Ureter (tissue), 1 donor: ENCODE data around the gene OR51B2. TPM values are rescaled to one million over a fixed set of nuclear protein-coding genes. Genes with fewer than 3 reads are reported as not detected.
"Not testable (repeated sequence)": the region's sequence is repeated elsewhere in the genome, so short reads cannot be mapped to it uniquely, and the experiment has no call there.

ENCODE experiments used
- DNase-seq: peaks from one replicate; pipeline ENCODE4 v3.0.0-alpha.2; 2020; ENCODE audit warnings: low spot score
- total RNA-seq: library from RNA; stranded (reverse); gene quantifications from one replicate; pipeline ENCODE4 v1.2.4, GENCODE V29; 2023
- donor health status: DM: yes; HTN: yes; CAD: no.

OR51B2 gene
- not detected for total RNA-seq

- DNase-seq, result no peak
Measured at GRCh38 chr11:5324197-5324596, at the start of gene OR51B2. Gene OR51B2, minus strand, starts transcription at chr11:5324297. Its CDS starts 0 bp downstream, at chr11:5324297.

- DNase-seq, result no peak
Measured at GRCh38 chr11:5369789-5370188, 45.7 kb upstream of the OR51B2 start.

GRCh38 chr11:5368502-5369043 is 44.5 kb upstream of the OR51B2 start:
- DNase-seq, result no peak

- DNase-seq, result no peak
Measured at GRCh38 chr11:5367448-5368074, 43.5 kb upstream of the OR51B2 start.

GRCh38 chr11:5366856-5367255 is 42.8 kb upstream of the OR51B2 start:
- DNase-seq, result no peak

- not testable (repeated sequence) for DNase-seq
Measured at GRCh38 chr11:5366365-5366764, 42.3 kb upstream of the OR51B2 start.

GRCh38 chr11:5364214-5364613 is 40.1 kb upstream of the OR51B2 start:
- DNase-seq, result no peak

GRCh38 chr11:5363679-5364078 is 39.6 kb upstream of the OR51B2 start:
- no peak for DNase-seq

- no peak for DNase-seq
Measured at GRCh38 chr11:5362017-5362625, 38.0 kb upstream of the OR51B2 start.

- not testable (repeated sequence) for DNase-seq
Measured at GRCh38 chr11:5356031-5356430, 31.9 kb upstream of the OR51B2 start.

GRCh38 chr11:5351208-5351607 is 27.1 kb upstream of the OR51B2 start, which contains the start of gene OR51B6:
Gene OR51B6, plus strand, starts transcription at chr11:5351508. Its CDS starts 0 bp downstream, at chr11:5351508.
- no peak for DNase-seq

- DNase-seq, result no peak
Measured at GRCh38 chr11:5349550-5349949, 25.5 kb upstream of the OR51B2 start.

- DNase-seq, result no peak
Measured at GRCh38 chr11:5348551-5349194, 24.6 kb upstream of the OR51B2 start.

- no peak for DNase-seq
Measured at GRCh38 chr11:5345831-5346230, 21.7 kb upstream of the OR51B2 start.

GRCh38 chr11:5343474-5344335 is 19.6 kb upstream of the OR51B2 start, which contains the start of gene OR51B5:
Gene OR51B5, minus strand, starts transcription at chr11:5343524. Its CDS starts 0 bp downstream, at chr11:5343524.
- no peak for DNase-seq

- no peak for DNase-seq
Measured at GRCh38 chr11:5339771-5340322, 15.8 kb upstream of the OR51B2 start.

GRCh38 chr11:5337253-5337652 is 13.2 kb upstream of the OR51B2 start:
- DNase-seq, result not testable (repeated sequence)

- DNase-seq, result no peak
Measured at GRCh38 chr11:5336331-5336730, 12.2 kb upstream of the OR51B2 start.

- no peak for DNase-seq
Measured at GRCh38 chr11:5335170-5335569, 11.1 kb upstream of the OR51B2 start.

- DNase-seq, result no peak
Measured at GRCh38 chr11:5317292-5317691, 6.8 kb downstream of the OR51B2 start.

GRCh38 chr11:5313326-5314023 is 10.6 kb downstream of the OR51B2 start:
- not testable (repeated sequence) for DNase-seq
